ENCODE data around the gene PRPSAP1.

Gene PRPSAP1

DNA sequence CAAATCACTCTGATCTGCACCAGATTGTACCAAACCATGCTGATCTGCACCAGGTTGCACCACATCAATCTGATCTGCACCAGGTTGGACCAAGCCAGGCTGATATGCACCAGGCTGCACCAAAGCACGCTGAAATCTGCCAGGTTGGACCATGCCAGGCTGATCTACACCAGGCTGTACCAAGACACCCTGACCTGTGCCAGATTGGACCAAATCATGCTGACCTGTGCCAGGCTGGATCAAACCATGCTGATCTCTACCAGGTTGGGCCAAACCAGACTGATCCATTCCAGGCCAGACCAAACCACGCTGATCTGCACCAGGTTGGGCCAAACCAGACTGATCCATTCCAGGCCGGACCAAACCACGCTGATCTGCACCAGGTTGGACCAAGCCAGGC lies 61.1 kb downstream of the PRPSAP1 start:
- no peaks in the 10 kb centered on the region for H3K4me1 ChIP-seq
- no peak overlapping the region for H3K27ac ChIP-seq
- H3K4me2 ChIP-seq (ENCODE audit: low read length): no peak overlapping the region
- TF ChIP-seq, protein P1, sequence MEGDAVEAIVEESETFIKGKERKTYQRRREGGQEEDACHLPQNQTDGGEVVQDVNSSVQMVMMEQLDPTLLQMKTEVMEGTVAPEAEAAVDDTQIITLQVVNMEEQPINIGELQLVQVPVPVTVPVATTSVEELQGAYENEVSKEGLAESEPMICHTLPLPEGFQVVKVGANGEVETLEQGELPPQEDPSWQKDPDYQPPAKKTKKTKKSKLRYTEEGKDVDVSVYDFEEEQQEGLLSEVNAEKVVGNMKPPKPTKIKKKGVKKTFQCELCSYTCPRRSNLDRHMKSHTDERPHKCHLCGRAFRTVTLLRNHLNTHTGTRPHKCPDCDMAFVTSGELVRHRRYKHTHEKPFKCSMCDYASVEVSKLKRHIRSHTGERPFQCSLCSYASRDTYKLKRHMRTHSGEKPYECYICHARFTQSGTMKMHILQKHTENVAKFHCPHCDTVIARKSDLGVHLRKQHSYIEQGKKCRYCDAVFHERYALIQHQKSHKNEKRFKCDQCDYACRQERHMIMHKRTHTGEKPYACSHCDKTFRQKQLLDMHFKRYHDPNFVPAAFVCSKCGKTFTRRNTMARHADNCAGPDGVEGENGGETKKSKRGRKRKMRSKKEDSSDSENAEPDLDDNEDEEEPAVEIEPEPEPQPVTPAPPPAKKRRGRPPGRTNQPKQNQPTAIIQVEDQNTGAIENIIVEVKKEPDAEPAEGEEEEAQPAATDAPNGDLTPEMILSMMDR (IDR thresholded peaks at IDR 0.05): no peak
- no peak overlapping the region for H2AFZ ChIP-seq
- H3K9me3 ChIP-seq (ENCODE audit: control insufficient read depth, low read length): no peaks in the 10 kb centered on the region
- no peak overlapping the region for H3K4me3 ChIP-seq (ENCODE audit: low read depth, low read length)
- H3K36me3 ChIP-seq (ENCODE audit: control insufficient read depth, insufficient read depth, low read length): no peaks in the 10 kb centered on the region
- H3K9ac ChIP-seq: no peak overlapping the region
- H3K79me2 ChIP-seq: no peaks in the 10 kb centered on the region
- no peaks in the 10 kb centered on the region for H3K27me3 ChIP-seq (ENCODE audit: control insufficient read depth, insufficient read depth, low read length)

DNA sequence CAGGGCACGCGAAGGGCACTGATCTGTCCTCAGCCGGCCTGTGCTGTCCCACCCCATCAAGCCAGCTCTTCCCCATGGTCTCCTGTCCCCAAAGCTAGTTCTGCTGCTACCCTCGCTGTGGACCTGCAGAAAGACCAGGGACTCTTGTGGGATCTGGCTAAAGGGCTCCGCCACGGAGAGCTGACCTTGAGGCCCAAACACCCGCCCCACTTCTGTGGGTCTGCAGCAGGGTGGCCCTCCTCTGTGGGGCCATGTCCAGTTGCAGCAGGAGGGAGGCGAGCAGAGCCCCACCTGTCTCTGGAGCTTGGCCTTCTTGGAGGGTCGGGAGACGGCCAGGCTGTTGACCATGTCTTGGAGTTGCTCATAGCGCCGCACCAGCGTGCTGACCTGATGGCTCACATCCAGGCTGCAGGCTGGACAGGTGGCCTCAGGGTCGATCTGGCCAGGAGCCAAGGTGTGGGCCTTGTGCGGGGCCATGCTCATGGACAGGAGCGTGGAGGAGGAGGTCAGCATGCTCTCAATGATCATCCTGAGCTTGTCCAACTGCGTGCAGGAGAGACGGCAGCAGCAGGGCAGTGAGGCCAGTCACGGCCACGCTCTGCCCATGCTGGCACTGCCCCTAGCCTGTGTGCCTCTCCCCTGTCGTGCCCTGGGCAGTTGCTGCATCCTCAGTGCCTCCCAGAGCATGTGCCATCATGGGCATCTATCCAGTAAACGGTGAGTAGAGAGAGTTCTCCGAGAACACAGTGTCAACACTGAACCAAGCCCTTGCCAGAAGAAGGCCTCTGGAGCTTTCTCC lies 71.9 kb downstream of the PRPSAP1 start:
- no peak overlapping the region for H3K9ac ChIP-seq

DNA sequence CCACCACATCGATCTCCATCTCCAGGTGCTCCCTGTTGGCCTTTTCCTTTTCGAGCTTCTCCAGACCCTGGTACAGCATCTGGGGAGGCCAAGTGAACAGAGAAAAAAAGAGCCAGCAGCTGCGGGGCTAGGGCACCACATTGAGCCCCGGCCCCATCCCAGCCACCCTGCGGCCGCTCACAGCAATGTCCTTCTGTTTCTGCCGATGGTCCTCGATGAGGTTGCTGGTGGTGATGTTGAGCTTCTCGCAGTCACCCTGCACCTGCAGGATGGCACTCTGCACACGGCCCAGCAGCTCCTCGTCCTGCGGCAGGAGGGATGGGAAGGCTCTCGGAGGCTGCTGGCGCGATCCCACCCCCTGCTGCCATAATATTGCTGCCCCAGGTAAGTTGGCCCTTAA lies 73.1 kb downstream of the PRPSAP1 start:
- H3K27ac ChIP-seq: no peak overlapping the region
- TF ChIP-seq, protein P1 (IDR thresholded peaks at IDR 0.05): no peak

More for the DNA sequence above, 71.9 kb downstream of the PRPSAP1 start:
- Histone ChIP-seq H3K4me3 (ENCODE audit: low read depth, low read length) (no peak overlapping the region), H3K36me3 (ENCODE audit: control insufficient read depth, insufficient read depth, low read length) (no peaks in the 10 kb centered on the region), H3K4me2 (ENCODE audit: low read length) (no peak overlapping the region), H3K27ac (no peak overlapping the region), H3K79me2 (no peaks in the 10 kb centered on the region), H3K27me3 (ENCODE audit: control insufficient read depth, insufficient read depth, low read length) (no peaks in the 10 kb centered on the region), H2AFZ (no peak overlapping the region), H3K9me3 (ENCODE audit: control insufficient read depth, low read length) (no peaks in the 10 kb centered on the region), H3K4me1 (peaks cover 13% of the 10 kb centered on the region)
- TF ChIP-seq, protein P1 (IDR thresholded peaks at IDR 0.05): no peak

DNA sequence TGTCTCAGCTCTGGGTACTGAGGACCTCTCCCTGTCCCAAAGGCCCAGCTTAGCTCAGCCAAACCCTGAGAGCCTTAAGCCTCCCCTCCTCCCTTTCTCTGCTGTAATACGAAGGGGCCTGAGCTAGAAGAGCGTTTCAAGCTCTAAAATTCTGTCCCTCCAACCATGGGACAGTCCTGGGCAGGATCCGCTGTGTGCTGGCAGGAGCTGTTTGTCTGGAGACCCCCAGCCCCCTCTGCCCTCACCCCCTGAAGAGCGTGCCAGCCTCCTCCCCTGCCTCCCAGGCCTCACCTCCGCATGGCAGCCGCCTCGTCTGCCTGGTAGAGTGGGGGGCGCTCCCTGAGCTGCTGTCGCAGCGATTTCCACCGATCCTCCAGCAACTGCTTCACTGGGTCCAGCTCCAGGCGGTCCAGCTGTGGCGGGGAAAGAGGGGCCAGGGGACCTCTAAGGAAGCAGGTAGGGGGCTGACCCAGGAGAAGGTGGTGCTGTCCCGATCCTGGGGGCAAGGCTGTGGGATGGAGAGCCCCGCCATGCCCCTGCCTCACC lies 73.9 kb downstream of the PRPSAP1 start:
- Histone ChIP-seq H3K4me2 (ENCODE audit: low read length) (peak overlapping the region; percentile 48), H2AFZ (peak overlapping the region; percentile 83), H3K9me3 (ENCODE audit: control insufficient read depth, low read length) (no peaks in the 10 kb centered on the region), H3K36me3 (ENCODE audit: control insufficient read depth, insufficient read depth, low read length) (no peaks in the 10 kb centered on the region), H3K79me2 (no peaks in the 10 kb centered on the region), H3K9ac (no peak overlapping the region), H3K4me1 (peaks cover 13% of the 10 kb centered on the region), H3K27me3 (ENCODE audit: control insufficient read depth, insufficient read depth, low read length) (no peaks in the 10 kb centered on the region), H3K4me3 (ENCODE audit: low read depth, low read length) (no peak overlapping the region), H3K27ac (peak overlapping the region; percentile 20)
- TF ChIP-seq, protein P1 (IDR thresholded peaks at IDR 0.05): no peak

More for the DNA sequence above, 73.1 kb downstream of the PRPSAP1 start:
- no peak overlapping the region for H3K4me3 ChIP-seq (ENCODE audit: low read depth, low read length)
- H3K79me2 ChIP-seq: no peaks in the 10 kb centered on the region
- no peak overlapping the region for H3K9ac ChIP-seq
- no peak overlapping the region for H3K4me2 ChIP-seq (ENCODE audit: low read length)
- no peaks in the 10 kb centered on the region for H3K27me3 ChIP-seq (ENCODE audit: control insufficient read depth, insufficient read depth, low read length)
- H3K4me1 ChIP-seq: peaks cover 13% of the 10 kb centered on the region
- H2AFZ ChIP-seq: no peak overlapping the region
- H3K36me3 ChIP-seq (ENCODE audit: control insufficient read depth, insufficient read depth, low read length): no peaks in the 10 kb centered on the region
- H3K9me3 ChIP-seq (ENCODE audit: control insufficient read depth, low read length): no peaks in the 10 kb centered on the region

Measured in parathyroid adenoma (tissue), 2 donors.